ENCODE data around the gene TSPOAP1.
A peak's percentile ranks its signal among the peaks of the same experiment; 100 is the strongest.

TSPOAP1 gene

DNA sequence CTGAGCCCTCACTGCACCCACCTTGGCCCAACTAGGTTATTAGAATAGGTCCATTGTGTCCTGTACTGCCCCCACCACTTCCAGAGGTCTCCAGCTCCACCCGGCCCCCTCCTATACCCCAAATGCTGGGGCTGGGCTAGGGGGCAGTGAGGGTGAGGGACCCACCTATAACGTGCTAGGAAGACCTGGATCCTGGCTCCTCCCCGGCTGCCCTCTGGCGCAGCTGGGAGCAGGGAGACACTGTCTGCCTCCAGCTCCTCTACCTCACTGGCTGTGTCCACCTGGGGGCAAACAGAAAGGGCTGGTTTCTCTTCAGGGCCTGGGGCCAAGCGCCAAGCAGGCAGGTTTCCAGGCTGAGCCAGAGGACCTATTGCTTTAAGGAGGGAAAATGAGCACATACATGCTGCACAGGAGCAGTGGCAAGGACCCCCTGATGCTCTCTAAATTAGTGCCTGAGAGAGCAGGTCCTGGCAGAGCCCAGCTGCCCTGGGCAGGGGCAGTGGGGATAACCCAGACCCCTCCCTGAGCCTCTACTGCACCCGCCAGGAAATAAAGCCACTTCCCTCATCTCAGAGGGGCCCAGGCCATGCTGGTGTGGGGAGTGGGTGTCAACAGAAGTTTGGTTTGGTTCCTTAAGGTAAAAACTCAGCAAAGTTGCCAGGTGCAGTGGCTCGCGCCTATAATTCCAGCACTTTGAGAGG is 12.2 kb downstream of the TSPOAP1 start:
- DNase-seq: no peak

GRCh38 chr17:58315750-58316149 is 12.8 kb downstream of the TSPOAP1 start:
- no peak for DNase-seq

DNA sequence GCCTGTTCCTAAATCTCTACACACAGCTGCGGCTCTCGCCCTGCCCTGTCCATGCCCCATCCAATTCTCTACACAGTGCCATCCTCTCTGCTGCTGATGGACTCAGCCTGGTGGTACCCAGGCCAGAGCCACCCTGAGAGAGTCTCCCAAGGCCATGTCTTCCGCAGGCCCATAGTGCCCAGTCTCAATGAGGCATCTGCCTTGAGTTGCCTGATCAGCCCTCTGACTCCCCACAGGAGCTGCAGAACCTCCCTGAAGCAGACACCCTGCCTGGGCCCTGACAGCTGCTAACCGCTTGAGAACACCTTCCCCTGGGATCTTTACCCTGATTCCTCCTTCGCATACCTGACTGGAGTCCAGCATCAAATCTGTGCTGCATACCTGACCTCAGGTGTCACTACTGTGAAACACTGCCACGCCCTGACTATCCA is 13.3 kb downstream of the TSPOAP1 start:
- DNase-seq: no peak

- no peak for DNase-seq
These were observed 13.9 kb downstream of the TSPOAP1 start for GRCh38 chr17:58314706-58315015.

DNA sequence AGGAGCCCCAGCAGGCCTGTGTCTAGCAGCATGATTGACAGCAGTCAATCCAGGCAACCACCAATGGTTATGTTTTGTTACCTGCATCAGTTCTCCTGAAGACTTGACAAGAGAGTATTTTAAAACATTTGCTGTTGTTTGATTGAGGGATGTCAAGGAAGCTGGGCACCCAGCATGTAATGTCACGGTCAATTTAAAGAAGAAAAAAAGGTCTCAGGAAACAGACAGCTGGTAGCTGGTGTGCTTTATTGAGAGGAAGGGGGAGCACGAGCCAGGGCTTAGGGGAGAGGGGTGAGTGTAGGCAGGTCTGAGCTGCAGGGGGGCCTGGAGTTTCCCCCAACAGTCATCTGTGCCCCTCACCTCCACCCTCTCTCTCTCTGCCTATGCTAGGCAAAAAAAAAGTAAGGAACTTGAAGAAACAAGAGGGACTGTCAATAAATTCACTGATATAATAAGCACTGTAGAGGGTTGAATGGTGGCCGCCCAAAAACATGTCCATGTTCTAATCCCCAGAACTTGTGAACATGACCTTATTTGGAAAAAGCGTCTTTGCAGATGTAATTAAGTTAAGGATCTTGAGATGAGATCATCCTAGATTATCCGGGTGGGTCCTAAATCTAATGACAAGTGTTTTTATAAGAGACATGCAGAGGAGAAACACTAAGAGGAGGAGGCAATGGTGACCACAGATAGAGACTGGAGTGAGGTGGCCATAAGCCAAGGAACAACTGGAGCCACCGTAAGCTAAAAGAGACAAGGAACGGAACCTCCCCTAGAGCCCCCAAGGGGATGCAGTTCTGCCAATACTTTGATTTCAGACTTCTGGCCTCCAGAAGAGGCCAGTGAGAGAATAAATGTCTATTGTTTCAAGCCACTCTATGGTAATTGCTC is 14.5 kb downstream of the TSPOAP1 start:
- DNase-seq: no peak

DNA sequence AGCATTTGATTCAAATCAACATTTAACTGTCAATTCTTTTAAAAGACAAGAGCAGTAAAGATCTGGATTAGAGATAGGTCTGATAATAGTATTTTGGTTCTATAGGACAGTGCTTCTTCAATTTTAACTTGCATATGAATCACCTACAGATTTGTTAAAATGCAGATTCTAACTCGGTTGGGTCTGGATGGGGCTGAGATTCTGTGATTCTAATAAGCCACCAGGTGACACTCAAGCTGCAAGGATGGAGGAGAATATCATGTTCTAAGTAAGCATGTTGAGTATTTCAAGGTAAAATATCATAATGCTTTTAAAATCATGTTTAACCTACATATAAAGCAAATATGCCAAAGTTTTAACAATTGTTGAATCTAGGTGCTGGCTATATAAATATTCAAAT is 15.8 kb downstream of the TSPOAP1 start:
- DNase-seq: no peak

- DNase-seq: no peak
These were observed 16.5 kb downstream of the TSPOAP1 start for GRCh38 chr17:58312021-58312630.

DNA sequence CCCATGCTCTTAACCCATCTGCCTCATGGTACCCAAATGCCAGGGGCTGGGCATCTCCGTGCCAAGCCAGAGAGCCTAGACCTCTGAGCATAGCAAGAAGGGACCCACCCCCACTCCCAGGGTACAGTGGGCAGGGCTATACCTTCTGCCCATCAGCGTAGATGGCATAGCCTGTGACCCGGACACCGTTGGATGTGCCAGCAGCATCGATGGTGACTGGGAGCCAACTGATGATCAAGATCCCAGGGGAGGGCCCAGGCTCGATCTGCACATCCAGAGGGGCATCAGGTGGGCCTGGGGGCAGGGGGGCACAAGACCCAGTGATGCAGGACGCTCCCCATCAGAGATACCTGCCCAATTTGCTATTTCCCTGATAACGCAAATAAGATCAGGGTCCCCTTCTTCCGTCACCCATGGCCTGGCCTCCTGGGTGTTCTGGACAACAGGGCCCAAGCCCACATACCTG is 17.1 kb downstream of the TSPOAP1 start:
- no peak for DNase-seq

DNA sequence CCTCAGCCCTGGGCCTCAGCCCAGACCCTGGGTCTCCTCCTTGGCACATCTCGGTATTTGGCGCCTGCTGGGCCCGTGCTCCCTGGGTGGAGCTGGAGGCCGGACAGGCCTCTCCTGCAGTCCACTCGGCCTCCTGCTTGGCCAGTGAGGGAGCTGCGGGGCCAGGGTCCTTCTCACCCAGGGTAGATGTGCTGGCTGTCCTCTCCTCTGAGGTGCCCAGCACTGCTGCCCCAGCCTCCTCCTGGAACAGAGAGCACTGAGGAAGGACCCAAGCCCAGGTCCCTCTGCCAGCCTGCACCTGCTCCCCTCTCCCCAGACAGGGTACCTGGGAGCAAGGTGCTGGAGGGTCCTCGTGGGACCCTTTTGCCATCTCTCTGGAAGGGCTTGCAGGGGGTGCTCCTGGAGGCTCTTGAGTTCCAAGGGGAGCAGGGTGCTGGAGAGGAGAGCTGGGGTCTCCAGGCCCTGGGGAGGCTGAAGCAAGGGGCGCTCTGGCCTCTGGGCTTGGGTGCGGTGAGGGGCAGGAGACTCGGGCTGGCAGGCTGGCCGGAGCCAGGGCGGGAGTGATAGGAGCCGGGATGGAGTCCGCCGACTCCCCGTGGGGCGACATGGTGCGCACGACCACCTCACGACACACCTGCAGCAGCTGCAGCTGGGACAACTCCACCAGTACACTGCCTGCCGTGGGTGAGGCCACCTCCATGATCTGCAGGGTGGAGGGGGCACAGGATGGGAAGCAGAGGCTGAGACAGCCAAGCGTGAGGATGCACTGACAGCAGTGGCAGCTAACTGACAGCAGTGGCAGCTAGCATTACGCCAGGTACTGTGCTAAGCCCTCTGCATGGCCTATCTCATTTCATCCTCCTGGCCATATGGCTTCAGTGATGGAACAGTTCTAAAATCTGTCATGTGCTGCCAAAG is 17.8 kb downstream of the TSPOAP1 start:
- DNase-seq: no peak

DNA sequence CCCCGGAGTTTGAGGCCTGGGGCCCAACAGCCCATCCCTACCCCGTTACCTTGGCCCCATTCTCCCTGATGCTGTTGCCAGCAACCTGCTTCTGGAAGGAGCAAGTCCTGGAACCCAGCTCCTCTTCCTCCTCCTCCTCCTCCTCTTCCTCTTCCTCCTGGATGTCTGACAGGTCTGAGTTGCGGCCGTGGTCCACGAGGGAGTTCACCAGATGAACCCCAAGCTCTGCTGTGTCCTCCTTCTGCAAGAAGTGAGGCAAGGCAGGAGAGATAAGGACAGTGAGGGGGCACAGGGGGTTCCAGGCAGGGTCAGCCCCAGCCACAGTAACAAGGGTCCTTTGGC is 18.7 kb downstream of the TSPOAP1 start:
- no peak for DNase-seq

DNA sequence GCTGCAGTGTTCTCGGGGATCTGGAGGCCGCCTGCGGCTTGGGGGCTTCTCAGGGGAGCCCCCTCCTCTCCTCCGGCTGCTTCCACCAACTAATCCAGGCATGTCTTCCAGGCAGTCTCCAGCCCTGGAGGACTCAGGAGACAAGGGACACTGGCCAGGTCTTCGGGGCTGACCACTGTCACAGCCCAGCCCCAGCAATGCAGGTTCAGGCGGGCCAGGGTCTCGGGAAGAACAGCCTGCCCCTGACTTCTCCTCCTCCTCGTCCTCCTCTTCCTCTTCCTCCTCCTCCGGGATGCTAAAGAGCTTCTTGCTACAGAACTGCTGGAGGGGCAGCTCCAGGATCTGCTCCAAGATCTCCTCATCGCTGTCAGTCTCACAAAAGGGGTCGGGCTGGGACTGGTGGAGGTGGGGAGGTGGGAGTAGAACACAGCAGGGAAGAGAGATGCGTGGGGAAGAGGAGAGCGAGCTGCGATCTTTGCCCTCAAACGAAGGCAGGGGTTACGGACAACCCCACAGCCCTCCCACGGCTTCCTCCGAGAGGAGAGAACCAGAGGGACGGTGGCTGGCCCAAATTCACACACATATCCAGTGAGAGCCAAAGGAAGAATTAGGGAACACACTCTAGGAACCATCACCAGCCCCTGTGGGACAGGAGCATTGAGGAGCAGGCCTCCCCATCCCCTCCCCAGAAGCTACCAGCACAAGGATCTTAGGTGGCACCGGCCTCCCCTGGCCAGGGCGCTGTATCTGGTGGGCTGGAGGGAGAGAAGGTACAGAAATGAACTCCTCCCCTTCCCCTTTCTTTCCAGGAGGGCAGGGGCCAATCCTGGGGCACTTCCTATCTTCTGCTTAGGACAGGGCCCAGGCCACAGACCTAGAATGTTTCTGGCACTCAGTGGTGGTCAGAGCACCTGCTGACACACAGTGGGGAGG is 19.3 kb downstream of the TSPOAP1 start:
- DNase-seq: no peak

- no peak for DNase-seq
These were observed 20.2 kb downstream of the TSPOAP1 start for GRCh38 chr17:58308173-58308984.

DNA sequence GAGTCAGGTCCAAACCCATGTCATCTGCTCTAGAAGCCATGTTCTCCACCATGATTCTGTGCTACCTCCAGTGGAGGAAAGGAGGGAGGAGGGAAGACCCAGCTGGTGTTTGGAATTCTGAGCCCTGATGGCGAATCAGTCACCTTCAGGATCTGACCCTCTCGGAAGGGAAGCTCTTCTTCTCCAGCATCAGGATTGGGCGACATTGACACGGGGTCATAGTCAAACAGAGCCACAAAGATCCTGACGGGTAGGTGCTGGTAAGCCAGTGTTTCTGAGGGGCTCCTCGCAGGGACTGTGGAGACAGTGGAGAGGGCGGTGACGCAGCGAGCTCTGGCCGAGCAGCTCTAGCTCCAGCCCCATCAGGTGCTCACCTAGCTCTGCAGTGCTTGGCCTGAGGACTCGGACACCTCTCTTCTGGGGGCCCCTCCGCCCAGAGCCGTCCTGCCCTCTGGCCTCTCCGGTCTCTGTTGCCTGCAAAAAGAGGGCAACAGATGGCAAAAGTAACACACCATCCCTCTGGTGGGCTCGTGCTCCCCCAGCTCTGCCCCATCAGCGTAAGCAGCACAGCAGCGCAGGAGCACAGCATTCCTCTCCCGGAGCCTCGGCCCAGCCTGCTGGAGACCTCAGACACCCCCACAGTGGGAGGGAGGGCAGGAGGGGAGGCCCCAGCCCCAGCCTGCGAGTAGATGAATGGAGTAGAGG is 21.0 kb downstream of the TSPOAP1 start:
- no peak for DNase-seq

- no peak for DNase-seq
These were observed 22.3 kb downstream of the TSPOAP1 start for GRCh38 chr17:58306131-58306951.

DNA sequence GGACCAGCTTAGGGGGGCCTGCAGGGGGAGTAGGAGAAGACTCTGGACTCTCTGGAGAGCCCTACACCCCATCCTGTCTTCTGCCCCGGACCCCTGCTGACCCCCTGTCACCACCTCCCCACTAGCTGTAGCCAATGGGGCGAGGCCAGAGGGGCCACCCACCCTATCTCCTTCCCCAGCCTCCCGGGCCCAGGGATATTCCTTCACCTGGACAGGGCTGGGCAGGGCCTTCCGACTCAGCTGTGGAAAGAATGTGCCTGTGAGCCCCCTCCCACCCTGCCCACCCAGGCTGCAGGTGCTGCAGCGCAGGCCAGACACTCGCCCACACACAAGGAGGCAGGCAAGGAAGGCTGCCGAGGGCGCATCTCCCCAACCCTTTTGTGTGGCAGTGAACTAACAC is 23.0 kb downstream of the TSPOAP1 start:
- no peak for DNase-seq

DNA sequence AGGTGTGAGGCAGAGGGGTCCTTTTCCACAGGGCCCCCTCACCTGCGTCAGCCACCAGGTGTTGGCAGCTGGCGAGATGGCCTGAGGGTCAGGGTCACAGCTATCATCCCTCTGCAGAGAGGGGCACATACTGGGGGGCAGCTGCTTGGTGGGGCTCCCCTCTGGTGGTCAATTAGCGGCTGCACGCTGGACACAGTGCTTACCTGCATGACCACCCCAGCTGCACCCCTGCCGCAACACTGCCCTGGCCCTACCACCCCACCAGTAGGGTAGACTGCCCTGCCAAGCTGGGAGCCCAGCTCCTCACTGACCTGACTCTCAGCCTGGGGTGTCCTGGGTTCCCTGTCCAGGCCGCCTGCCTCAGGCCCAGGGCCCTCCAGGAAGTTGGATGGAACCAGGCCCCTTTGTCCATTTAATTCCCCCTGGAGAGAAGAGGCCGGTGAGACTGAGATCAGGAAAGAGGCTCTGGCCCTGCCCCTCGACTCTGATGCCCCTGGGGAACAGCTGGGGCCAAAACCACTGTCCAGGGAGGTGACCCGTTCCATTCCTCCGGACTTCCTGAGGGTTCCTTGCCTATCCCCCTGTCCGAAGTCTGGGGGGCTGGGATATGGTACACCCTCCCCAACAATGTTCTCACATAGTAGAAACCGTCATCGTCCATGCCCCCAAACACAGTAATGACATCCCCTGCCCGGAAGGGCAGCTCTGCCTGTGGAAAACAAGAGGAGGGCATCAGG is 23.7 kb downstream of the TSPOAP1 start:
- DNase-seq: no peak

GRCh38 chr17:58303971-58304749 is 24.4 kb downstream of the TSPOAP1 start:
- DNase-seq: peak; percentile 57

All from central memory CD4-positive, alpha-beta T cell (primary cell).